Fibroblast of peridontal ligament (primary cell): ENCODE measurements around the gene TMEM135.
"Not testable (repeated sequence)": the region's sequence is repeated elsewhere in the genome, so short reads cannot be mapped to it uniquely, and the experiment has no call there.

Experiments
- DNase-seq: peaks from one replicate; pipeline ENCODE4 v3.0.0-alpha.2; 2010; ENCODE audit errors: extremely low read depth

The TMEM135 gene

DNA sequence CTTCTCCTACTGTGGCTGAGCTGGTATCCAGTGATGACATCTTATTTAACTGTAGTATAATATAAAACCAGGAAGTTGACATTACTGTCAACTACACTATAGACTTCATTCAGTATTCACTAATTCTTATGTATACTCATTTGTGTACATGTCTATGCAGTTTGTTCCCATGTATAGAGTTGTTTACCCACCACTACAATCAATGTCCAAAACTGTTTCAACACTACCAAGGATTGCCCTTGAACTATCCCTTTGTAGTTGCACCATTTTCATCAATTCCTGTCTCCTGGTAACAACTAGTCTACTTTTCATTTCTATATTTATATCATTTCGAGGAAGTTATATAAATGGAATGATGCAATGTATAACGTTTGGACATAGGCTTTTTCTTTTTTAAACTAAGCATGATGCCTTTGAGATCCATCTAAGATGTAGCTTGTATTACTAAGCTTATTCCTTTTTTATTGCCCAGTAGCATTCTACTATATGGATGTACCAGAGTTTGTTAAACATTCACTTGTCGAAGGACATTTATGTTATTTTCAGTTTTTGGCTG lies 39.2 kb downstream of the TMEM135 start:
- DNase-seq, result no peak

DNA sequence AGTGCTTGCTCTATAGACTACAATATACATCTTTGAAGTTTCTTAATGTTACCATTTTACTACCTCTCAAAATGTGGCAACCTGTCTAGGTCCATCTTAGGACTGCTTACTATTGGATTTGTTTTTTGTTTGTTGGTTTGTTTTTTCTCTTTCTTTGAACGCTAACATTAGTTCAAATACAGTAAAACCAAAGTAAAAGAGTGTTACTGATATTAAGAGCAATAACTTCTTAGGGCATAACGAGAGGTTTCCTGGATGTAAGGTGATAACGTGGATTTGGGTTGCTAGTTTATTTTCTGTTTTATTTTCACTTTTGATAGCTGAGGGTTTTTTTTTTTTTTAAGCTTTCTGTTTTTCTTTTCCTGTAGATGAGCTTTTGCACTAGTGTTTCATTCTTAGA lies 43.6 kb downstream of the TMEM135 start:
- DNase-seq, result no peak

DNA sequence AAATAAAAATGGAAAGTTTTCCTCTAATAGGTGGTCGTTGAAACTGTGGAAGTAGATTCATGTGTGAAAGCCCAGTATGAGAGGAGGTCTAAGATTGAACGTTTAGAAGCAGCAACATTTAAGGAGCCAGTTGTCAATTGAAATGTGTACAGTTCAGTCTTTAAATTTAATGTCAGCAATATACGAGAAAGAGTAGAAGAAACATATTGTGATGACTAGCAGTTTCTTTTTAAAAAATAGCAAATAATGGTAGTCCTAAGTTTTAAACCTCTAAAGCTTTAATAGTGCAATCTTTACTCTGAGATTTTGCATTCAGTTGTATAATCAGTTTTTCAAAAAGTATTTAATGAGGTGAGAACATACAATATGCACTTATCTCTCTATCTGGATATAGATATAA lies 44.9 kb downstream of the TMEM135 start:
- no peak for DNase-seq

DNA sequence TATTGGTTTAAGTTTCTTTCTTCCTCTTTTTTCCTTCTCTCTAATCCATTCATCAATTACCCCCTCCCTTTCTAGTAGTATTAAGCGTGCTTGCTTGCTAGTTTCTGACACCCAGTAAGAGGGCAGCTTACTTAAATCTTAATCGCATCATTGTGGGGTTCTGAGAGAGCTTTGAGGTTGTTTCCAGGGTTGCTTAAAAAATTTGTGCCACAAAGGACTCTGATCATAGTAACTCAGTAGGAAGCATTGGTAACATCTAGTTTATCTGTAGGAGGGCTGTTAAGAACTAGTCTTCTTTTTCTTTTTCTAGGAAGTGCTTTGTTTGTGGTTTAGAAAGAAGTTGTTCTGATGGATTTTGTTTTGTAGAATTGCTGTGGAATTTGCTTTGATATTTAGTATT lies 45.3 kb downstream of the TMEM135 start:
- DNase-seq, result no peak

DNA sequence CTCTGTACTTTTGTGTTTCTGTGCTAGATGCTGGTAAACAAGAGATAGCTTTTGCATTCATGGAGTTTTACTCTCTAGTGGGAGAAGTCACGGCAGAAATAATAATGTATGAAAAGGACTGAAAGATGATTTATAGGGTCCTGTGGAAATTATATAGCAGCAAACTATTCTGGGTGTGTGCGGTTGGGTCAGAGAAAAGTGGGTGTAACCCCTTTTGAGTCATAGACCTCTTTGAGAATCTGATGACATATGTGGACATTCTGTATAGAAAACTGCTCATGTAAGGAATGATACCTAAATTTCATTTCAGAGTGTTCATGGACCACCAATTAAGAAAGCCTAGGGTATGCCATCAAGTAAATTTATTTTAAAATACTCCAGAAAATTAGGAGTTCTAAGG lies 54.4 kb downstream of the TMEM135 start:
- no peak for DNase-seq

DNA sequence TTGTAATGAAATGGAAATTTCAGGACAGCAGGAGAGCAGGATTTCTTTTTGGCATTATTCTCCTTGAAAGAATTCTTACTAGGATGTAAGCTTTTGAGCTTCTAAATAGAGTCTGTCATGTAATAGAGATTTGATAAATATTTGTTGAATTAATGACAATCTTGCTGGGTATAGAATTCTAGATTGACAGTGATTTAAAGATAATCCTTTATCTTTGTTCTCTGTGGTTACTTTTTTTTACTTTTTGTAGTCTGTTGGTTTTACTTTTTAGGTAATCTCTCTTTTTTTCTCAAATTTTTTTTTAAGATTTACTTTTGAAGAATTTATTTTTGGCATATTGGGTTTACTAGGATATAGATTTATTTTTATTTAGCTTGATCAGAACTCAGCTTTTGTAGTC lies 54.8 kb downstream of the TMEM135 start:
- DNase-seq, result no peak

DNA sequence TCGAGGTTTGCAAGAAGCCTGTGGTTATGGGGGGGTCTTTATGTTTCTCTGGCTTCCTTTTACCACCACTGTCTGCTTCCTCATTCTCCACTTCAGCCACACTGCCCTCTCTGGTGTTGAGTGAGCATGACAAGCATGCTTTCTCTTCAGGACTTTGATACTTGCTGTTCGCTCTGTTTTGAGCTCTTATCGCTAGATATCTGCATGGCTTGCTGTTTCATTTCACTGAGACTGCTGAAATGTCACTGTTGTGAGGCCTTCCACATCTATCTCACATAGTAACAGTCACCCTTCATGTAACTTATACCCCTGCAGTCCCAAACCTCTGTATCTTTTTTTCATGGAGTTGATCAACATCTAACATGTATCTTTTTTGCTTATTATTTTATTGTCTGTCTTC lies 59.8 kb downstream of the TMEM135 start:
- DNase-seq, result no peak

DNA sequence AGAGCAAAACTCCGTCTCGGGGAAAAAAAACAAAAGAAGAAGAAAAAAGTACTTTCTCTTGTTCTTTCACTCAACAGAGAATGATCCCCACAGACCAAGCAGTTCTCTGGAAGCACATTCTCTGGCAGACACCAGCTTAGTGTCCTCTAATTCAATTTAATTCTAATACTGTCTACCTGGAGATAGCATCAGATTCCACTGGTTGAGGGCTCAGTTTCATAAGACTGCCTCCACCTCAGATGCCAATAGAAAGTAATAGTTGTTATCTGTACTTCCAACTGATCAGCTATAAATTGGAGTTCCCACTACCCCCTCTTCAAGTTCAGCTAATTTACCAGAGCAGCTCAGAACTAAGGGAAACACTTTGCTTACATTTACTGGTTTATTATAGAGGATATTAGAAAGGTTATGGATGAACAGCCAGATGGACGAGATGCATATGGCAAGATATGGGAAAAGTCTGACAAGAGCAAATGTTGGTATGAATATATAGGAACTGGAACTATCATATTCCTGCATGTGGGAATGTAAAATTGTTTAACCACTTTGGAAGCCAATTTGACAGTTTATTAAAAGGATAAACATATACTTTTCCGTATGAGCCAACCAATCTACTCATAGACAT lies 64.3 kb downstream of the TMEM135 start:
- no peak for DNase-seq

DNA sequence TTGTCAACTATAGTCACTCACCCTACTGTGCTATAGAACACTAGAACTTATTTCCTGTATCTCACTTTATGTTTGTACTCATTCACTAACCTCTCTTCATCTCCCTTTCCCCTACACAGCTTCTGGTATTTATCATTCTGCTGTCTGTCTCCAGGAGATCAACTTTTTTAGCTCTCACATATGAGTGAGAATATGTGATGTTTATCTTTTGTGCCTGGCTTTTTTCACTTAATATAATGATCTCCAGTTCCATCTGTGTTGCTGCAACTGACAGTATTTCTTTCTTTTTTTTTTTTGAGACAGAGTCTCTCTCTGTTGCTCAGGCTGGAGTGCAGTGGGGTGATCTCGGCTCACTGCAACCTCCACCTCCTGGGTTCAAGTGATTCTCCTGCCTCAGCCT lies 68.1 kb downstream of the TMEM135 start:
- not testable (repeated sequence) for DNase-seq

DNA sequence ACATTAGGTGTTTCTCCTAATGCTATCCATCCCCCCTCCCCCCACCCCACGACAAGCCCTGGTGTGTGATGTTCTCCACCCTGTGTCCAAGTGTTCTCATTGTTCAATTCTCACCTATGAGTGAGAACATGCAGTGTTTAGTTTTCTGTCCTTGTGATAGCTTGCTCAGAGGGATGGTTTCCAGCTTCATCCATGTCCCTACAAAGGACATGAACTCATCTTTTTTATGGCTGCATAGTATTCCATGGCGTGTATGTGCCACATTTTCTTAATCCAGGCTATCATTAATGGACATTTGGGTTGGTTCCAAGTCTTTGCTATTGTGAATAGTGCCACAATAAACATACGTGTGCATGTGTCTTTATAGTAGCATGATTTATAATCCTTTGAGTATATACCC lies 69.6 kb downstream of the TMEM135 start:
- DNase-seq, result not testable (repeated sequence)

DNA sequence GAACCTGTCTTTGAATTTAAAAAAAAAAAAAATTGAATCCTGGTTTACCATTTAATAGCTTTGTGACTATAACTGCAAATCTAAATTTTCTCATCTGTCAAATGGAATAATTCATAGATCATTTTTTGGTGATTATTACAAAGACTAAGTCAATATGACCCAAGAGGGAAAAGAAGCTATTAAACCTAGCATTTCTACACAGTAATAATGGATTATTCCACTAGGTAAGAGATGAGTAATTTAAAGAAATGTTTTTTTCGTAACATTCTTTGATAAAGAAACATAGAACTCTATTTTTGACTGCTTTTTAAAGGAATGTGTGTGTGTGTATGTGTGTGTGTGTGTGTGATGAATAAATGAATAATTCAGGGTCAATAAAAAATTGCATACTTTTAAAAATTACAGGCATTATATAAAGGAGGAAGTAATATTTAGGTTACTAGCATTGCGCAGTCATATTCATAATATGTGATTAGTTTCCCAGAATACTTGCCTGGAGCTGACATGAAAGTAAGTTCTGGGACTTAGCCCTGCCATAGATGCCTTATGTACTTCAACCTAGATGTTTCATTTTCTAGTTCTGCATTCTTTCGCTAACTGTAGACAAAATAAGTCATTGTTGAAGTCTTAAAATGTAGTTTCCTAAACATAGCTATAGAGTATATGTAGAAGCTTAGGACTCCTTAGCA lies 72.9 kb downstream of the TMEM135 start:
- no peak for DNase-seq

DNA sequence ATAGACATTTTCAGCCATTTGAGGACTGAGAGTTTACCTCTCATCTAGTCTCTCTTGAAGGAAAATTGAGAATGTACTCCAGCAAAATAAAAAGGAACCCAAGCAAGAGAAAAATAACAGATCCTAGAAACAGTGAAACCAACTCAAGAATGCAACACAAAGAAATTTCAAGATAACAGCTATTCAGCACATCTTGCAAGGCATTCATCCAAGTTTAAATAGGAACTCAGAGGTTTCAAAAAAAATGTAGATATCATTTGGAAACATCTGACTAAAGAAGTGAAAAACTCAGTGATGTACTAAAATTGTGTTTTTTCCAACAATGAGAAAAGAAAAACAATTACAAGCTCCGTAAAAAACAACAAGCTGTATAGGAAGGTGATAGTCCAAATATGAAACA lies 76.4 kb downstream of the TMEM135 start:
- DNase-seq, result peak; percentile 40

DNA sequence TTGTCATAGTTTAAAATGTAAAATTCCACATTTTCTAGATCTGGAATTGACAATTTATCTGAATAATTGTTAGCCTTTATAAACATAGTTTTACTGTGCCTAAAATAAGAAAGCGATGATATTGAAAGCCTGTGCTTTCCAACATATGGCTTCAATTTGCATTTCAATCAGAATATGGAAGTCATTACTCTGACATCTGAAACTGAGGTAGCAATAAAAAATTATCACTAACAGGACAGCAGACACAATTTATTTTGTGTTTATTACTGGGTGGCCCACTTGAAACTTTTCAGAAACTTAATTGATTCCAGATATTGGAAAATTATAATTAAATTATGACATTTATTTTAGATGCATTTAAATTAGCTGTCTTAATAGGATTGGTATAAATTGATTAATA lies 78.5 kb downstream of the TMEM135 start:
- DNase-seq, result peak; percentile 47

DNA sequence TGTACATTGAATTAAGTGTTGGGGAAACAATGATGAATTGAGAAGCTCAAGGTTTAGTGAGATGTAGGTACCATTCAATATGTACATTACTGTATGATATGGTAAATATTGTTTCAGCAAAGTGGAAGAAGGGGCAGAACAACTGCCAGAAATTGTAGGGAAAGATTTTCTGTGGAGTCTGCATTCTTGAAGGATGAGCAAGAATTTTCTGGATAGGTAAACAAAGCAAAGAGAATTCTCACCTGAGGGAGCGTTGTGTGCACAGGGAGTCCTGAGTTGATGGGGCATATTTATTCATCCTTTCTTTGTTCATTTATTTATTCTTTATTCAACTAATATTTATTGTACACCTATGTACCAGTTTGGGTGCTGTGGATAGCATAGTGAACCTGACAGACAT lies 83.2 kb downstream of the TMEM135 start:
- no peak for DNase-seq

DNA sequence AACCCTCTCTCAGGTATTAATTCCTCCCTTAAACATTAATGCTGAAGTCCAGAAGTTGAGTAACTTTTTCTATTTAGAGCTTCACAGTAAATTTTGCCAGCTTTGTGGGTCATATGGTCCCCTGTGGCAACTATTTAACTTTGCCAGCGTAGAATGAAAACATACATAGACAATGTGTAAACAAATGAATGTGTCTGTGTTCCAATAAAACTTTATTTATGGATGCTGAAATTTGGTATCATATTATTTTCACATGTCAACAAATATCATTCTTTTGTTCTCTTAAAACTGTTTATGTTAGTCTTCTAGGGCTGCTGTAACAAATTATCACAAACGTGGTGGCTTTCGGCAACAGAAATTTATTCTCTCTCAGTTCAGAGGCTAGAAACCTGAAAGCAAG lies 85.1 kb downstream of the TMEM135 start:
- no peak for DNase-seq

DNA sequence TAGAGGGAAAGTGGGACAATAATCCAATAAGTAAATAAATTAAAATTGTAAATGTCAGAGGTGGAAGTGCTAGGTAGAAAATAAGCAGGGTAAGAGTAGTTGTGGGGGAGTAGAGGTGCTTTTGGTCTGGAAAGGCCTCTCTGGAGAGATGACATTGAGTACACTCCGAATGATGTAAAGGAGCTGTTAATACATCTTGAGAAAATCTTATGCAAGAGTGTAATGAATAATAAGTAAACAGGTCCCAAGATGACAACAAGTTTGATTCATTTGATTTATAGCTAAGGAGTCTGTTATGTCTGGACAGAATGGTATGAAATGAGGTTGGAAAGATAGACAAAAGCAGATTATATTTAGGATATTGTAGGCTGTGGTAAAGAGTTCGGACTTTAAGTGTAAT lies 87.5 kb downstream of the TMEM135 start:
- DNase-seq, result no peak

DNA sequence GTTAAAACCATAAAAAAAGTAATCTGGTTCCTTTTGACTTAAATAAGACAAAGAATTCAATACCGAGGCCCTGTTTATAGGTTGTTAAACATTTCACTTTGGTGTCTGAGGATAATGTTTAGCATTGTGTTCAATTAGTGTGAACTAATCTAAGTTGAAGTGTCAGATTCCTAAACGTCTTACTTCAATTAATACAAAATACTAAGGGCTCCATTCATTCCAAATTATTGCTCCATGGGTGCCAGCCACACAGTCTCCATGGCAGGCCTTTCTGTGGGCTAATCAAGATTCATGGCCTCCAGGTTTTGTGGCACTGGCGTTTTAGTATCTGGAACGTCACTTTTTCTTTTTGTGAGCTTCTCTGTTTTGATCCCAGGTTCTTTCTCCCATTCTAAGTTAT lies 89.4 kb downstream of the TMEM135 start:
- no peak for DNase-seq

DNA sequence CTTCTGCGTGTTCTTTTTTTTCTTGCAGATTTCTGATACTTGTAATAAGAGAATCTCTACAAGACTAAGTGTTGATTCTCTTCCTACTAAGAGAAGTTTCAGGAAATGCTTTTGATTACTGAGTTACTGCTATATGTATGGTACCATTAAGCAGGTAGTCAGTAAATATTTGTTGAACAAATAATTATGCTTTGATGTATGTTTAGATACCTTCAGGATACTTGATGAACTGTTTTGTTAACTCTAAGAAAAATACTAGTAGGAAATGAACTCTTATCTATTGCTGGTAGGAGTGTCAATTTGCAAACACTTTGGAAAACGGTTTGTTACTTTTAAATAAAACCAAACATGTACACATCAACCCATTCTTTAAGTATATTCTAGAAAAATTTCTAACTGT lies 90.6 kb downstream of the TMEM135 start:
- DNase-seq, result no peak

DNA sequence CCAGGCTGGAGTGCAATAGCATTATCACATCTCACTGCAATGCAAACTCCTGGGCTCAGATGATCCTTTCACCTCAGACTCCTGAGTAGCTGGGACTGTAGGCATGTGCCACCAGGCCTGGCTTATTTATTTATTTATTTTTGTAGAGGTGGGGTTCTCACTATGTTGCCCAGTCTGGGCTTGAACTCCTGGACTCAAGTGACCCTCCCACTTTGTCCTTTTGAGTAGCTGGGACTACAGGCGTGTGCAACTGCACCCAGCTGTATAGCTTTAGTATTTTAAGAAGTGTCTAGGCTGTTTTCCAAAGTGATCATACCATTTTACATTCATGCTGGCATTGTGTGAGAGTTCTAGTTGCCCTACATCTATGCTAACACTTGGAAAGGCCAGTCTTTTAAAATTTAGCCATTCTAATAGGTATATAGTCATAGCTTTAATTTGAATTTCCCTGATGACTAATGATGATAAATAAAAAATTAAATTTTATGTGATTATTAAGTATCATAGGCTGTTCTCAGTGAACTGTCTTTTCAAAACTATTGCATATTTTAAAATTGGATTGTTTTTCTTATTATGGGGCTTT lies 96.9 kb downstream of the TMEM135 start:
- no peak for DNase-seq

DNA sequence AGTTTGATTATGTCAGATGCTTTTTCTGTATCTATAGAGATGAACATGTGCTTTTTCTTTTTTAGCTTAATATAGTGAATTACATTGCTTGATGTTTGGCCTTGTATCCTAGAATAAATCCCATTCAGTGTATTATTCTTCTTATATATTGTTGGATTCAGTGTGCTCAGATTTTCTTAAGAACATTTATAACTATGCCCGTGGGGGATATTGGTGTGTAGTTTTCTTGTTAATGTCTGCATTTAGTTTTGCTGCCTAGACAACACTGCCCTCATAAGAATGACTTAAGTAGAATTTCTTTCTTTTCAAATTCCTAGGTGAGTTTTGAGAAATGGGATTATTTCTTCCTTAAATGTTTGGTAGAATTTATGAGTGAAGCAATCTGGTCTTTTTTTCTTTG lies 98.5 kb downstream of the TMEM135 start:
- no peak for DNase-seq

DNA sequence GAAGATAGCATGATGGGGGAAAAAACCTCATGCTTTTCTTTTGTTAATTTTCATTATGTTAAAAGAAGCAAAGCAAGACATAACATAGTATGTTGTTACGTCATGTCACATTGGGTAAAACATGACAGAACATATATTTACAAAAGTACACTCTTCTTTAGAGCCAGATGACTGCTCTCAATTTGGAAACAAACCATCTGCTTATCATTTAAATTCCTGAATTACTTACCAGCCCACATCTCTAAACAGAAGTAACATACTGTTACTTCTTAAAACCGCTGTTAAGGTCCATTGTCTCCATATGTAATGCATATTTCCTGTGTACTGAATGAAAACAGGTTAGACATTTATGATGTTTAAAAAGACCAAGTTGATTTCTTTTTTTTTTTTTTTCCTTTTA lies 100.0 kb downstream of the TMEM135 start:
- peak; percentile 85 for DNase-seq

DNA sequence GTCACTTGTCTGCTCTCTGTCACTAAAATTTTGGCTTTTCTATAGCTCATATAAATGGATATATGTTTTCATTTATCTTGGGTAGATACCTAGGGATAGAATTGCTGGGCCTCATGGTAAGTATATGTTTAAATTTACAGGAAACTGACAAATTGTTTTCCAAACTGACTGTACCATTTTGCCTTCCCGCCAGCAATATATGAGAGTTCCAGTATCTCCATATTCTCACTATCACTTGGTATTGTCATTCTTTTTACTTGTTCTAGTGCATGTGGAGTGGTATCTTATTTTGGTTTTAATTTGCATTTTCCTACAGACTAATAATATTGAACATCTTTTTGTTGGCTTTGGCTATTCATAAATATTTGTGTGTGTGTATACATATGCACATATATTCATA lies 101.7 kb downstream of the TMEM135 start:
- no peak for DNase-seq

DNA sequence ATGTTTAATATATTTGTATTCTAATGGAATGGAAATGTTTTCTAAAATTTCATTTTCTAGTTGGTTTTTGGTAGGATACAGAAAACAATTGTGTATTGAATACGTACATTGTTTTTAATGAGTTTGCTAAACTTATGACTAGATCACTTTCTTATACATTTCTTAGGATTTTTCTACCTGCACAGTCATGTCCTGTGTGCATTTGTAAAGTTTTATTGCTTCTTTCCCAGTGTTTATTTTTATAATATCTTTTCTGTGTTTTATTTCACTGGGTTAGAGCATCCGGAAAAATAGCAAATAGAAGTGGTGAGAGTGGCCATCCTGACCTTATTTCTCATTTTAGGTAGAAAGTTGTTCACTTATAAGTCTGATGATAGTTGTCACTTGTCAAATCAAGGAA lies 103.6 kb downstream of the TMEM135 start:
- no peak for DNase-seq
